ENCODE measurements around the gene TANGO2.

The TANGO2 gene

DNA sequence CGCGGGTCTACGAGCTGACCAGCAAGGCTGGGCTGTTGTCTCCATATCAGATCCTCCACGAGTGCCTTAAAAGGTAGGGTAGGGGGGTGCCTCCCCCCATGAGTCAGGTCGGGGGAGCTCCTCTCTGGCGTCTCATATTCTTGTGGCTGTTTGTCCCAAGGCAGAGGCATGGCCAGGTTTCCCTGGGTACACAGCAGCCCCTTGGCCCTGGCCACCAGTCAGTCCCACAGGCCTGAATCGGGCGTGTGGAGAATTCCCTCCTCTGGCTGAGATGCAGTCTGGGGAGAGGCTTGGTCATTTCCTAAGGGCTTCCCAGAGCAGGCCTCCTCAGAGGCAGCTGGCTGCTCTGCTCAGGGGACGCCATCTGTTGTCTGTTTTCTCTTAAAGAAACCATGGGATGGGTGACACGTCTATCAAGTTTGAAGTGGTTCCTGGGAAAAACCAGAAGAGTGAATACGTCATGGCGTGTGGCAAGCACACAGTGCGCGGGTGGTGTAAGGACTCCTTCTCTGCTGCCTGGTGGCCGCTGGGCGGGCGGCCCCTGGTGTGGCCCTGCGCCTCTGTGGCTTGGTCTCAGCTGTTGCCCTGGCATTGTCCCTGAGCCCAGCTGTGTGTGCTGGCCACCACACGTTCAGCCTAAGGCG, 85.4 kb downstream of the TANGO2 start:
- TF ChIP-seq, protein P1, sequence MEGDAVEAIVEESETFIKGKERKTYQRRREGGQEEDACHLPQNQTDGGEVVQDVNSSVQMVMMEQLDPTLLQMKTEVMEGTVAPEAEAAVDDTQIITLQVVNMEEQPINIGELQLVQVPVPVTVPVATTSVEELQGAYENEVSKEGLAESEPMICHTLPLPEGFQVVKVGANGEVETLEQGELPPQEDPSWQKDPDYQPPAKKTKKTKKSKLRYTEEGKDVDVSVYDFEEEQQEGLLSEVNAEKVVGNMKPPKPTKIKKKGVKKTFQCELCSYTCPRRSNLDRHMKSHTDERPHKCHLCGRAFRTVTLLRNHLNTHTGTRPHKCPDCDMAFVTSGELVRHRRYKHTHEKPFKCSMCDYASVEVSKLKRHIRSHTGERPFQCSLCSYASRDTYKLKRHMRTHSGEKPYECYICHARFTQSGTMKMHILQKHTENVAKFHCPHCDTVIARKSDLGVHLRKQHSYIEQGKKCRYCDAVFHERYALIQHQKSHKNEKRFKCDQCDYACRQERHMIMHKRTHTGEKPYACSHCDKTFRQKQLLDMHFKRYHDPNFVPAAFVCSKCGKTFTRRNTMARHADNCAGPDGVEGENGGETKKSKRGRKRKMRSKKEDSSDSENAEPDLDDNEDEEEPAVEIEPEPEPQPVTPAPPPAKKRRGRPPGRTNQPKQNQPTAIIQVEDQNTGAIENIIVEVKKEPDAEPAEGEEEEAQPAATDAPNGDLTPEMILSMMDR (IDR thresholded peaks at IDR 0.05; ENCODE audit: low read depth, low read length) = no peak
- Histone ChIP-seq H3K36me3 (peaks cover 89% of the 10 kb centered on the region), H3K9me3 (ENCODE audit: severe bottlenecking) (no peaks in the 10 kb centered on the region), H3K4me3 (ENCODE audit: low read depth, low read length) (no peak overlapping the region), H3K27ac (peak overlapping the region; percentile 76), H3K27me3 (ENCODE audit: insufficient read depth, low read depth, severe bottlenecking) (no peaks in the 10 kb centered on the region)
- peak; percentile 55 for DNase-seq

DNA sequence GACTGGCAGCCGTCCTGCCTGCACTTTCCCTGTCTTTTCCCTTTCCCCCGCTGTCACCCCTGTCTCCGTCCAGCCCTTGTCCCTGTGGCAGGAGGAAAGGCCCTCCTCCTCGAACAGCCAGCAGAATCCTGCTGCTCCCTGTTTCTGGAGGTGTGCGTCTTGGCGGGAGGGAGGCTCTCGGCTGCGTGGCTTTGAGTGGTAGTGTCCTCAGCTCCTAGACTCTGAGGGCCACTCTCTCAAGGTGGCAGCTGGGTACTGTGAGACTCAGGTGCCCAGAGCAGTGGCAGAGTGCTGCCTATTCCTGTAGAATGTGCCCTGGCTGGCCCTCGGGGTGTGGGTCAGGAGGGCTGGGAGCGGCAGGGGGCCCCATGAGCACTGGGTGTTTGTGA, 85.9 kb downstream of the TANGO2 start:
- H3K9me3 ChIP-seq (ENCODE audit: severe bottlenecking) = no peaks in the 10 kb centered on the region
- H3K36me3 ChIP-seq = peaks cover 89% of the 10 kb centered on the region
- H3K27me3 ChIP-seq (ENCODE audit: insufficient read depth, low read depth, severe bottlenecking) = no peaks in the 10 kb centered on the region
- no peak overlapping the region for H3K4me3 ChIP-seq (ENCODE audit: low read depth, low read length)
- DNase-seq = no peak
- H3K27ac ChIP-seq = peak overlapping the region; percentile 76
- TF ChIP-seq, protein P1 (IDR thresholded peaks at IDR 0.05; ENCODE audit: low read depth, low read length) = no peak

DNA sequence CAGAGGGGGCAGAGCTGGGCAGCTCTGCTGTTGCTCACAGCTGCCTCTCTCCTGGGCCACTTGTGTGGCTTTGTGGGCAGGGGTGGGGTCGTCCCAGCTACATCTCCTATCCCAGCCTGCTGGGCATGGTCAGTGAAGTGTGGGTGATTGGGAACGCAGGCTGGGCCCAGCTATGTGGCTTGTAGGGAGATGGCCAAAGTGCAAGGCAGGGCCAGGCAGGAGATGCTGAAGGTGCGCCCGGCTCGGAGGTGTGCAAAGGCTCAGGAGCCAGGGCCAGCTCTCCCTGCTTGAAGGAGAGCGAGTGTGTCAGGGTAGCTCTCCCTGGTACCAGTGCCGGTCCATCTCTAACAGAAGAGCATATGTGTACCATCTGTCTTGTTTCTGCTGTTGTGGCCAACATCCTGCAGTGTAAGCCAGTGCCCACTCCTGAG, 86.6 kb downstream of the TANGO2 start:
- no peak overlapping the region for H3K4me3 ChIP-seq (ENCODE audit: low read depth, low read length)
- H3K9me3 ChIP-seq (ENCODE audit: severe bottlenecking) = no peaks in the 10 kb centered on the region
- TF ChIP-seq, protein P1 (IDR thresholded peaks at IDR 0.05; ENCODE audit: low read depth, low read length) = no peak
- peaks cover 89% of the 10 kb centered on the region for H3K36me3 ChIP-seq
- no peaks in the 10 kb centered on the region for H3K27me3 ChIP-seq (ENCODE audit: insufficient read depth, low read depth, severe bottlenecking)
- H3K27ac ChIP-seq = peak overlapping the region; percentile 76
- DNase-seq = no peak

DNA sequence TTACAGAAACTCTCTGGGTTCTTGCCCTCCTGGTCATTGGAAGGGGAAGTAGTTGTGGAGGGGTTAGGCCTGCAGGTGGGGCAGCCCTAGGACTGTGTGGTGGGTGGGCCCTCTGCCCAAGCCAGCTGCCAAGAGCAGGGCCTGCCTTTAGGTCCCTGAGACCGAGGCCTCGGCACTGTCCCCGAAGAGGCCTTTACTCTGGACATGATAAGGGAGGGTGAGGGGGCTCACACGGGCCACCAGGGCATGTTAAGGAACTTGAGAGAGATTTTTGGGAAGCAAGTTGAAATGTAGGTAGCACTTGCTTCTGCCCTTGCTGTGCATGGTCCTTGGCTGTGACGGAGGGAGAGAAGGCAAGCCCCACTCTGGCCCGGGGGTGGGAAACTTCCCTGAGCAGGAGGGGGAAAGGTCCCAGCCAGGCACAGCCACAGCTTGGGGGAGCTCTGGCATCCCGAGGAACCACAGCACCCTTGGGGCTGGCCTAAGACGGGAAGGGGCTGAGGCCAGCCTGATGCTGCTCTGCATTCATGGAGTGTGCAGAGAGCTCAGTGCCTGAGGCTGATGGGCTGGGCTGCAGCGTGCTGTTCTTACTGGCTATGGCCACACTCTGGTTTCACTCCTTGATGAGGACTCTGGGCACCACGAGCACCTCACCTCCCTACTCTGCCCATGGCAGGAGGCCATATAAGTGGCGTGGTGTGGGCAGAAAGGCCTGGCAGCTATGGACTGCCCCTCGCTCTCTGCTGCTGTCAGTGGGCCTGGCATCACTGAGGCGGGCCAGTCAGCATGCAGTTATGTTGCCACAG, 87.2 kb downstream of the TANGO2 start:
- H3K4me3 ChIP-seq (ENCODE audit: low read depth, low read length) = no peak overlapping the region
- no peaks in the 10 kb centered on the region for H3K27me3 ChIP-seq (ENCODE audit: insufficient read depth, low read depth, severe bottlenecking)
- H3K9me3 ChIP-seq (ENCODE audit: severe bottlenecking) = no peaks in the 10 kb centered on the region
- TF ChIP-seq, protein P1 (IDR thresholded peaks at IDR 0.05; ENCODE audit: low read depth, low read length) = no peak
- peak overlapping the region; percentile 76; the same call in 1 of the 2 replicates for H3K27ac ChIP-seq
- no peak for DNase-seq
- H3K36me3 ChIP-seq = peaks cover 90% of the 10 kb centered on the region

DNA sequence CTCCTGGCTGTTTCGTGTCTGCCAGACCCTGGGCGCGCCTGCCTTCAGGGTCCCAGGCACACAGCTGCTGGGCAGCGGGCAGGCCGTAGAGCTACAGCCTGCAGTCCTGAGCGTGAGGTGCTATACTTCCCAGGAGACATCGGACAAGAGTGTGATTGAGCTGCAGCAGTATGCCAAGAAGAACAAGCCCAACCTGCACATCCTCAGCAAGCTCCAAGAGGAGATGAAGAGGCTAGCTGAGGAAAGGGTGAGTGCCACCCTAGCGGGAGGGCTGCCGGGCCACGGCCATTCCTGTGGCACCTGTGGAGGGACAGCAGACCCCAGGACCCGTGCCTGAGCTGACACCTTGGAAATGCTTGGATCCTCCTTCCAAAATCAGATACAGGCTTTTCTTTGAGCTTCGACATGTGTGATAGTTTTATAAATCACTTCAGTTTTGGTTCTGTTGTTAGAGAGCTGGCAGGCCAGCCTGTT, 87.9 kb downstream of the TANGO2 start:
- DNase-seq = no peak
- Histone ChIP-seq H3K27ac (no peak overlapping the region), H3K9me3 (ENCODE audit: severe bottlenecking) (no peaks in the 10 kb centered on the region), H3K4me3 (ENCODE audit: low read depth, low read length) (no peak overlapping the region), H3K27me3 (ENCODE audit: insufficient read depth, low read depth, severe bottlenecking) (no peaks in the 10 kb centered on the region), H3K36me3 (peaks cover 96% of the 10 kb centered on the region)
- TF ChIP-seq, protein P1 (IDR thresholded peaks at IDR 0.05; ENCODE audit: low read depth, low read length) = no peak
